Uterus (tissue), 4 donors: ENCODE measurements around the gene ABI2. TPM values are rescaled to one million over a fixed set of nuclear protein-coding genes. Genes with fewer than 3 reads are reported as not detected.
"Not testable (repeated sequence)": the region's sequence is repeated elsewhere in the genome, so short reads cannot be mapped to it uniquely, and the experiment has no call there.

Source experiments
- DNase-seq, 2 donors: peaks; one replicate each; pipeline ENCODE4 v3.0.0-alpha.2; 2019 to 2020
- H3K27ac ChIP-seq, 2 donors: fragments of 200-600 bp; sonication (generic); 1 replicate in 1 of 2; 2 replicates in 1 of 2; pipeline ENCODE4 v1.5.1; 2016 to 2018
- H3K27me3 ChIP-seq, 2 donors: fragments of 200-600 bp; sonication (generic); one replicate each; pipeline ENCODE4 v1.5.1; 2018 to 2019; ENCODE audit warnings: control low read depth in 1 of 2
- H3K36me3 ChIP-seq, 2 donors: fragments of 200-600 bp; sonication (generic); one replicate each; pipeline ENCODE4 v1.5.1; 2019; ENCODE audit warnings: control low read depth in 1 of 2
- H3K4me1 ChIP-seq, 2 donors: fragments of 200-600 bp; sonication (generic); one replicate each; pipeline ENCODE4 v1.5.1; 2018 to 2019; ENCODE audit warnings: control low read depth in 1 of 2
- H3K4me3 ChIP-seq, 2 donors: fragments of 200-600 bp; sonication (generic); 1 replicate in 1 of 2; 2 replicates in 1 of 2; pipeline ENCODE4 v1.5.1; 2018 to 2019; ENCODE audit warnings: mild to moderate bottlenecking in 1 of 2
- H3K9me3 ChIP-seq, 2 donors: fragments of 200-600 bp; sonication (generic); one replicate each; pipeline ENCODE4 v1.5.1; 2019; ENCODE audit warnings: control low read depth in 1 of 2
- POLR2A ChIP-seq, 2 donors: fragments of 450-650 bp; IDR thresholded peaks; one replicate each; pipeline ENCODE4 v1.6.1; 2016; ENCODE audit warnings: antibody characterized with exemption in 2 of 2, mild to moderate bottlenecking in 1 of 2, moderate library complexity in 1 of 2
- intact Hi-C: fragments of 100-400 bp; cut with DNase I; formaldehyde crosslinking; loops from one replicate; pipeline ENCODE4 v1.15.1; 2023; ENCODE audit warnings: low total_unique reads
- total RNA-seq, 4 donors: library from RNA; depleted of rRNA in 3 of 4; stranded (reverse); fragments of >200 nt in 3 of 4; gene quantifications; one replicate each; pipeline versions ENCODE4 v1.1.0 to v1.2.4, GENCODE V29; 2014 to 2023
- TF ChIP-seq, protein P1 (sequence below), 4 experiments: fragments of 200-600 bp in 2 of 4; fragments of 450-650 bp in 2 of 4; sonication (generic) in 2 of 4; IDR thresholded peaks; one replicate each; pipeline ENCODE4 v1.5.1; 2016 to 2019; ENCODE audit warnings: antibody characterized with exemption in 4 of 4, mild to moderate bottlenecking in 2 of 4, moderate library complexity in 1 of 4
- donor health status: DM: yes; HTN: yes; CAD: no.

Gene ABI2
- total RNA-seq, 4 donors from 2014 or later = 29.4 to 102 (median 78.6) TPM

DNA sequence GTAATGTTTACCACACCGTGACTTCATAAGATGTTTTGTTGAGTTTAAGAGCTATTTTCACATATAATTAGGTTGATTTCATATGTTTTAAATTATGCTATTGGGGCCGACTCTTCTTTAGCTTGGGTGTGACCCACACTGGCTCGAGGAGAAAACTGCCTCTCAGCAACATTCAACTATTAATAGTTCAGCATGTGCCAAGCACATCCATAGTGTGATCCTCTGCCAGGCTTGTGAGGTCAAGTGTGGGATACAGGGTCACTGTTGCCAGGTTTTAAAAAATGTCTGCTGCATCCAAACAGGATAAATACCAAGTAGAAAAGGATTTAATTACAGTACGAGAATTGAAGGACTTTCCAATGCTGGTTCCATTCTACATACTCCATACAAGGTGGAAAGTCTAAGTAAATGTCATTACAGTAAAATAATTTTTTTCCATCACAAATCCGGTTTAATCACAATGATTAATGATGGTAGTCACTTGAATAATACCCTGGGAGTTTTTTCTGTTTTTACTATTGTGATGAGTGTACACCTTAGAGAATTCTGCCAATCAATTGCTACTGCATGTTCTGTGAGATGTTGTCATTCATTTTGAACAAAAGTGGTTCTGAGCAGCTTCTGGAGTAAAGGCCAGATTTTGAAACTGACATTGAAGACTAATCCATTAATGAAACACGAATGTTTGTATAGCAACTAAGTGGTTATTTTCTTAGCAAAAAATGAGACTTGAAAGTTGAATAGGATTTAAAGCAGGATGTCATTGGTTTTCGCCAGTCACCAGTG is 84.5 kb downstream of the ABI2 start:
- no peak overlapping the region for H3K4me3 ChIP-seq
- no peak overlapping the region for H3K27ac ChIP-seq
- H3K36me3 ChIP-seq = no peaks in the 10 kb centered on the region
- intact Hi-C loops = no loop called here
- no peak for DNase-seq
- H3K9me3 ChIP-seq = no peaks in the 10 kb centered on the region
- H3K4me1 ChIP-seq = no peaks in the 10 kb centered on the region
- TF ChIP-seq, protein P1, sequence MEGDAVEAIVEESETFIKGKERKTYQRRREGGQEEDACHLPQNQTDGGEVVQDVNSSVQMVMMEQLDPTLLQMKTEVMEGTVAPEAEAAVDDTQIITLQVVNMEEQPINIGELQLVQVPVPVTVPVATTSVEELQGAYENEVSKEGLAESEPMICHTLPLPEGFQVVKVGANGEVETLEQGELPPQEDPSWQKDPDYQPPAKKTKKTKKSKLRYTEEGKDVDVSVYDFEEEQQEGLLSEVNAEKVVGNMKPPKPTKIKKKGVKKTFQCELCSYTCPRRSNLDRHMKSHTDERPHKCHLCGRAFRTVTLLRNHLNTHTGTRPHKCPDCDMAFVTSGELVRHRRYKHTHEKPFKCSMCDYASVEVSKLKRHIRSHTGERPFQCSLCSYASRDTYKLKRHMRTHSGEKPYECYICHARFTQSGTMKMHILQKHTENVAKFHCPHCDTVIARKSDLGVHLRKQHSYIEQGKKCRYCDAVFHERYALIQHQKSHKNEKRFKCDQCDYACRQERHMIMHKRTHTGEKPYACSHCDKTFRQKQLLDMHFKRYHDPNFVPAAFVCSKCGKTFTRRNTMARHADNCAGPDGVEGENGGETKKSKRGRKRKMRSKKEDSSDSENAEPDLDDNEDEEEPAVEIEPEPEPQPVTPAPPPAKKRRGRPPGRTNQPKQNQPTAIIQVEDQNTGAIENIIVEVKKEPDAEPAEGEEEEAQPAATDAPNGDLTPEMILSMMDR (IDR thresholded peaks at IDR 0.05) = no peak
- TF ChIP-seq POLR2A (IDR thresholded peaks at IDR 0.05) = no peak
- no peaks in the 10 kb centered on the region for H3K27me3 ChIP-seq

GRCh38 chr2:203413796-203414195 is 85.6 kb downstream of the ABI2 start:
- Histone ChIP-seq H3K4me3 (no peak overlapping the region), H3K36me3 (no peaks in the 10 kb centered on the region), H3K4me1 (no peaks in the 10 kb centered on the region), H3K27ac (no peak overlapping the region), H3K27me3 (no peaks in the 10 kb centered on the region), H3K9me3 (no peaks in the 10 kb centered on the region)
- no peak for DNase-seq
- TF ChIP-seq POLR2A (IDR thresholded peaks at IDR 0.05) = no peak
- TF ChIP-seq, protein P1 (IDR thresholded peaks at IDR 0.05) = no peak
- intact Hi-C loops = no loop called here

DNA sequence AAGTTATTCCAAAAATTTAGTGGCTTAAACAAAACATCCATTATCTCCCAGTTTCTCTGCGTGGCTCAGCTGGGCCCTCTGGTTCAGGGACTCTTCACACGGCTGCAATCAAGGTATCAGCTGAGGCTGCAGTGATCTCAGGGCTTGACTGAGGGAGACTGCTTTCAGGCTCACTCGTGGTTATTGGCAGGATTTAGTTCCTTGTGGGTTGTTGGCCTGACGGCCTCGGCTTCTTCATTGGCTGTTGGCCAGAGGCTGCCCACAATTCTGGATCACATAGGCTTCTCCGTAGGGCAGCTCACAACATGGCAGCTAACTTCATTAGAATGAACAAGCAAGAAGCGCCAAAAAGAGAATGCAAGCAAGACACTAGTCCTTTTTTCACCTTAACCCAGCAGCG is 90.1 kb downstream of the ABI2 start:
- no peaks in the 10 kb centered on the region for H3K9me3 ChIP-seq
- H3K4me3 ChIP-seq = no peak overlapping the region
- DNase-seq = no peak
- no peaks in the 10 kb centered on the region for H3K4me1 ChIP-seq
- intact Hi-C loops = no loop called here
- H3K27ac ChIP-seq = no peak overlapping the region
- TF ChIP-seq, protein P1 (IDR thresholded peaks at IDR 0.05) = no peak
- TF ChIP-seq POLR2A (IDR thresholded peaks at IDR 0.05) = no peak
- H3K27me3 ChIP-seq = no peaks in the 10 kb centered on the region
- no peaks in the 10 kb centered on the region for H3K36me3 ChIP-seq

DNA sequence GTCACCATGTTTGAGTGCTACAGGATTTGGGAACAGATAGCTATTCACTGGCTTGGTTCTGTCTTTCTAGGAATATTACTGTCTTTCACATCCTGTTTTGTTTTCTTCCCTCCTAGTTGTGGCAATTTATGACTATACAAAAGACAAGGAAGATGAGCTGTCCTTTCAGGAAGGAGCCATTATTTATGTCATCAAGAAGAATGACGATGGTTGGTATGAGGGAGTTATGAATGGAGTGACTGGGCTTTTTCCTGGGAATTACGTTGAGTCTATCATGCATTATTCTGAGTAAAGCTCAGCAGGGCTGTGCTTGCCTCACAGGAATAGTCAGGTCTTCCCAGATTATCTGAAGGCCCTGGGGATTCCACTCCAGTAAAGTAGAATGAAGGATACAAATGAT is 98.9 kb downstream of the ABI2 start:
- H3K27me3 ChIP-seq = no peaks in the 10 kb centered on the region
- no peak for TF ChIP-seq POLR2A (IDR thresholded peaks at IDR 0.05)
- TF ChIP-seq, protein P1 (IDR thresholded peaks at IDR 0.05) = no peak
- intact Hi-C loops = no loop called here
- H3K4me3 ChIP-seq = no peak overlapping the region
- DNase-seq = no peak
- no peaks in the 10 kb centered on the region for H3K9me3 ChIP-seq
- no peak overlapping the region for H3K27ac ChIP-seq
- H3K4me1 ChIP-seq = no peaks in the 10 kb centered on the region
- no peaks in the 10 kb centered on the region for H3K36me3 ChIP-seq

- H3K4me1 ChIP-seq, H3K27me3 ChIP-seq, H3K27ac ChIP-seq, H3K9me3 ChIP-seq, H3K4me3 ChIP-seq, H3K36me3 ChIP-seq, intact Hi-C loops, DNase-seq: not testable (repeated sequence)
These were observed 101.4 kb downstream of the ABI2 start for GRCh38 chr2:203429643-203430042.
